Breast epithelium (tissue), 3 donors: ENCODE results near the gene TRPM3.

ENCODE experiments used
- POLR2AphosphoS5 ChIP-seq, 3 donors: sonication (generic); formaldehyde crosslinking; IDR thresholded peaks; one replicate each; pipeline ENCODE4 v1.6.1; 2017; ENCODE audit warnings: antibody characterized with exemption in 3 of 3
- TF ChIP-seq, protein P1 (sequence below), 3 donors: fragments of 450-650 bp; IDR thresholded peaks; one replicate each; pipeline ENCODE4 v1.5.1; 2016 to 2017; ENCODE audit warnings: antibody characterized with exemption in 3 of 3, mild to moderate bottlenecking in 3 of 3, moderate library complexity in 3 of 3

DNA sequence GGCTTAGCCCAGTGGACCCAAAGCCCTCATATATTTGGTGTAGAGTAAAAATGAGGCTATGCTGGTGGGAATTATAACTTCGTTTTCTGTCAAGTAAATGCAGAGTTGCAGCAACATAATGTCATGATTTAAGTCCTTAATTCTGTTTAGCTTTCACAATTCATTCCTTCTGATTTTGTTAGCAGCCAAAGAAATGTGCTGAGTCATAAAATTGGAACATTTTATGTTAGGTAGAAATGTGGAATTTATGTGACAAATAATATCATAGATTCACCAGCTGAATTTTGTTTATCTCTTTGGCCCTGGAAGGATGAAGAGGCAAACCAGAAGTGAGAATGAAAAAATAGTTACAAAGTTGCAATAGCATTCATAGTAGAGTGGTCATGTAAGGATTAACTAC is 247.0 kb downstream of the TRPM3 start:
- TF ChIP-seq, protein P1, sequence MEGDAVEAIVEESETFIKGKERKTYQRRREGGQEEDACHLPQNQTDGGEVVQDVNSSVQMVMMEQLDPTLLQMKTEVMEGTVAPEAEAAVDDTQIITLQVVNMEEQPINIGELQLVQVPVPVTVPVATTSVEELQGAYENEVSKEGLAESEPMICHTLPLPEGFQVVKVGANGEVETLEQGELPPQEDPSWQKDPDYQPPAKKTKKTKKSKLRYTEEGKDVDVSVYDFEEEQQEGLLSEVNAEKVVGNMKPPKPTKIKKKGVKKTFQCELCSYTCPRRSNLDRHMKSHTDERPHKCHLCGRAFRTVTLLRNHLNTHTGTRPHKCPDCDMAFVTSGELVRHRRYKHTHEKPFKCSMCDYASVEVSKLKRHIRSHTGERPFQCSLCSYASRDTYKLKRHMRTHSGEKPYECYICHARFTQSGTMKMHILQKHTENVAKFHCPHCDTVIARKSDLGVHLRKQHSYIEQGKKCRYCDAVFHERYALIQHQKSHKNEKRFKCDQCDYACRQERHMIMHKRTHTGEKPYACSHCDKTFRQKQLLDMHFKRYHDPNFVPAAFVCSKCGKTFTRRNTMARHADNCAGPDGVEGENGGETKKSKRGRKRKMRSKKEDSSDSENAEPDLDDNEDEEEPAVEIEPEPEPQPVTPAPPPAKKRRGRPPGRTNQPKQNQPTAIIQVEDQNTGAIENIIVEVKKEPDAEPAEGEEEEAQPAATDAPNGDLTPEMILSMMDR (IDR thresholded peaks at IDR 0.05), result no peak
- no peak for TF ChIP-seq POLR2AphosphoS5 (IDR thresholded peaks at IDR 0.05)
